Stimulated activated naive CD8-positive, alpha-beta T cell treated with anti-CD3 and anti-CD28 coated beads, Interleukin-15, Interleukin-2, amounts not matched to agents 100 ng/mL and 50 ng/mL, for 24 hours (primary cell): ENCODE measurements around the gene LRRC36.

ENCODE experiments used
- H3K27ac Mint-ChIP-seq: one replicate; pipeline ENCODE4 v1.8.0; 2021; ENCODE audit warnings: mild to moderate bottlenecking, mixed read lengths
- H3K27me3 Mint-ChIP-seq: one replicate; pipeline ENCODE4 v1.8.0; 2021; ENCODE audit warnings: mixed read lengths
- H3K36me3 Mint-ChIP-seq: one replicate; pipeline ENCODE4 v1.8.0; 2021; ENCODE audit warnings: low read depth, mixed read lengths
- H3K4me1 Mint-ChIP-seq: one replicate; pipeline ENCODE4 v1.8.0; 2021; ENCODE audit warnings: low read depth, mixed read lengths
- H3K4me3 Mint-ChIP-seq: one replicate; pipeline ENCODE4 v1.8.0; 2021; ENCODE audit warnings: mild to moderate bottlenecking, mixed read lengths
- H3K9me3 Mint-ChIP-seq: one replicate; pipeline ENCODE4 v1.8.0; 2021; ENCODE audit warnings: mixed read lengths

LRRC36 gene

GRCh38 chr16:67284699-67285646 lies 41.6 kb upstream of the LRRC36 start:
- no peak overlapping the region for H3K4me3 Mint-ChIP-seq
- no peak overlapping the region for H3K27ac Mint-ChIP-seq
- H3K9me3 Mint-ChIP-seq, result no peaks in the 10 kb centered on the region
- peaks cover 11% of the 10 kb centered on the region for H3K4me1 Mint-ChIP-seq
- no peaks in the 10 kb centered on the region for H3K27me3 Mint-ChIP-seq
- peaks cover 13% of the 10 kb centered on the region for H3K36me3 Mint-ChIP-seq

GRCh38 chr16:67286441-67287235 lies 40.0 kb upstream of the LRRC36 start:
- H3K4me3 Mint-ChIP-seq, result no peak overlapping the region
- H3K4me1 Mint-ChIP-seq, result peaks cover 12% of the 10 kb centered on the region
- no peaks in the 10 kb centered on the region for H3K27me3 Mint-ChIP-seq
- peaks cover 13% of the 10 kb centered on the region for H3K36me3 Mint-ChIP-seq
- H3K27ac Mint-ChIP-seq, result no peak overlapping the region
- H3K9me3 Mint-ChIP-seq, result no peaks in the 10 kb centered on the region

GRCh38 chr16:67287960-67288359 lies 38.7 kb upstream of the LRRC36 start:
- Mint-ChIP-seq H3K27ac (no peak overlapping the region), H3K4me3 (no peak overlapping the region), H3K9me3 (no peaks in the 10 kb centered on the region), H3K4me1 (peaks cover 12% of the 10 kb centered on the region), H3K27me3 (no peaks in the 10 kb centered on the region), H3K36me3 (peaks cover 11% of the 10 kb centered on the region)

GRCh38 chr16:67291461-67291860 lies 35.2 kb upstream of the LRRC36 start:
- peaks cover 12% of the 10 kb centered on the region for H3K4me1 Mint-ChIP-seq
- H3K36me3 Mint-ChIP-seq, result no peaks in the 10 kb centered on the region
- no peaks in the 10 kb centered on the region for H3K27me3 Mint-ChIP-seq
- no peaks in the 10 kb centered on the region for H3K9me3 Mint-ChIP-seq
- H3K4me3 Mint-ChIP-seq, result no peak overlapping the region
- H3K27ac Mint-ChIP-seq, result no peak overlapping the region

GRCh38 chr16:67294171-67294757 lies 32.4 kb upstream of the LRRC36 start:
- no peaks in the 10 kb centered on the region for H3K36me3 Mint-ChIP-seq
- H3K4me3 Mint-ChIP-seq, result no peak overlapping the region
- no peak overlapping the region for H3K27ac Mint-ChIP-seq
- H3K27me3 Mint-ChIP-seq, result no peaks in the 10 kb centered on the region
- peaks cover 12% of the 10 kb centered on the region for H3K4me1 Mint-ChIP-seq
- H3K9me3 Mint-ChIP-seq, result no peaks in the 10 kb centered on the region

GRCh38 chr16:67294938-67295361 lies 31.7 kb upstream of the LRRC36 start:
- Mint-ChIP-seq H3K27ac (no peak overlapping the region), H3K36me3 (no peaks in the 10 kb centered on the region), H3K9me3 (no peaks in the 10 kb centered on the region), H3K27me3 (no peaks in the 10 kb centered on the region), H3K4me3 (no peak overlapping the region), H3K4me1 (peaks cover 5% of the 10 kb centered on the region)

GRCh38 chr16:67296420-67296819 lies 30.2 kb upstream of the LRRC36 start:
- Mint-ChIP-seq H3K36me3 (no peaks in the 10 kb centered on the region), H3K9me3 (no peaks in the 10 kb centered on the region), H3K4me3 (no peak overlapping the region), H3K27ac (no peak overlapping the region), H3K27me3 (peaks cover 3% of the 10 kb centered on the region), H3K4me1 (no peaks in the 10 kb centered on the region)

GRCh38 chr16:67298277-67298676 lies 28.3 kb upstream of the LRRC36 start:
- H3K27me3 Mint-ChIP-seq, result peaks cover 5% of the 10 kb centered on the region
- no peaks in the 10 kb centered on the region for H3K4me1 Mint-ChIP-seq
- H3K4me3 Mint-ChIP-seq, result no peak overlapping the region

GRCh38 chr16:67299269-67299668 lies 27.3 kb upstream of the LRRC36 start:
- Mint-ChIP-seq H3K27me3 (peaks cover 5% of the 10 kb centered on the region), H3K4me3 (no peak overlapping the region), H3K9me3 (no peaks in the 10 kb centered on the region), H3K27ac (no peak overlapping the region), H3K36me3 (no peaks in the 10 kb centered on the region), H3K4me1 (no peaks in the 10 kb centered on the region)

More at GRCh38 chr16:67298277-67298676, 28.3 kb upstream of the LRRC36 start:
- Mint-ChIP-seq H3K27ac (no peak overlapping the region), H3K9me3 (no peaks in the 10 kb centered on the region), H3K36me3 (no peaks in the 10 kb centered on the region)

- H3K9me3 Mint-ChIP-seq, result no peaks in the 10 kb centered on the region
- no peaks in the 10 kb centered on the region for H3K4me1 Mint-ChIP-seq
- peaks cover 5% of the 10 kb centered on the region for H3K27me3 Mint-ChIP-seq
- no peak overlapping the region for H3K4me3 Mint-ChIP-seq
- H3K36me3 Mint-ChIP-seq, result no peaks in the 10 kb centered on the region
- no peak overlapping the region for H3K27ac Mint-ChIP-seq
These were observed 25.4 kb upstream of the LRRC36 start for GRCh38 chr16:67301080-67301782.

GRCh38 chr16:67302076-67302475 lies 24.5 kb upstream of the LRRC36 start:
- Mint-ChIP-seq H3K4me3 (no peak overlapping the region), H3K36me3 (no peaks in the 10 kb centered on the region), H3K27me3 (peaks cover 5% of the 10 kb centered on the region), H3K27ac (no peak overlapping the region), H3K9me3 (no peaks in the 10 kb centered on the region), H3K4me1 (no peaks in the 10 kb centered on the region)

GRCh38 chr16:67302970-67303369 lies 23.6 kb upstream of the LRRC36 start:
- Mint-ChIP-seq H3K4me1 (no peaks in the 10 kb centered on the region), H3K27ac (no peak overlapping the region), H3K27me3 (peaks cover 5% of the 10 kb centered on the region), H3K9me3 (no peaks in the 10 kb centered on the region), H3K4me3 (no peak overlapping the region), H3K36me3 (no peaks in the 10 kb centered on the region)

- Mint-ChIP-seq H3K4me1 (peaks cover 5% of the 10 kb centered on the region), H3K36me3 (no peaks in the 10 kb centered on the region), H3K9me3 (no peaks in the 10 kb centered on the region), H3K4me3 (no peak overlapping the region), H3K27ac (no peak overlapping the region), H3K27me3 (peaks cover 5% of the 10 kb centered on the region)
These were observed 22.6 kb upstream of the LRRC36 start for GRCh38 chr16:67304020-67304419.

- Mint-ChIP-seq H3K27ac (no peak overlapping the region), H3K4me1 (peaks cover 17% of the 10 kb centered on the region), H3K27me3 (peaks cover 5% of the 10 kb centered on the region), H3K36me3 (no peaks in the 10 kb centered on the region), H3K4me3 (no peak overlapping the region), H3K9me3 (no peaks in the 10 kb centered on the region)
These were observed 21.2 kb upstream of the LRRC36 start for GRCh38 chr16:67305216-67306071.
